ENCODE measurements around the gene HK3. TPM values are rescaled to one million over a fixed set of nuclear protein-coding genes. Genes with fewer than 3 reads are reported as not detected.

HK3 gene
- total and polyA plus RNA-seq, 4 donors: 4.3 to 25.5 (median 13.3) TPM

- Histone ChIP-seq H3K4me1 (ENCODE audit: control insufficient read depth in 4 of 4, insufficient read depth in 4 of 4, low read length in 3 of 4) (no peaks in the 10 kb centered on the region), H3K27ac (ENCODE audit: low read depth in 1 of 2, low read length in 2 of 2) (no peak overlapping the region), H3K9ac (ENCODE audit: low read depth in 1 of 2, low read length in 2 of 2) (no peak overlapping the region), H3K9me3 (ENCODE audit: control insufficient read depth in 4 of 4, low read length in 3 of 4) (no peaks in the 10 kb centered on the region), H3K4me3 (ENCODE audit: low read depth in 1 of 3, low read length in 3 of 3) (no peak overlapping the region), H3K27me3 (ENCODE audit: control insufficient read depth in 4 of 4, insufficient read depth in 4 of 4, low read length in 3 of 4) (no peaks in the 10 kb centered on the region), H3K36me3 (ENCODE audit: control insufficient read depth in 4 of 4, insufficient read depth in 3 of 4, low read depth in 1 of 4, low read length in 3 of 4) (no peaks in the 10 kb centered on the region)
- 92% methylated on average over 6 of the region's 6 CpGs for whole genome bisulfite sequencing
- no peak for DNase-seq (ENCODE audit: low spot score)
- TF ChIP-seq ATF3 (IDR thresholded peaks at IDR 0.05): no peak
- no peak for TF ChIP-seq REST (IDR thresholded peaks at IDR 0.05)
- TF ChIP-seq TAF1 (conservative IDR thresholded peaks at IDR 0.05): no peak
- TF ChIP-seq RXRA (IDR thresholded peaks at IDR 0.05): no peak
- no peak for TF ChIP-seq ZBTB33 (IDR thresholded peaks at IDR 0.05)
- TF ChIP-seq FOXA2 (IDR thresholded peaks at IDR 0.05): no peak
- TF ChIP-seq MAX (IDR thresholded peaks at IDR 0.05): no peak
- no peak for TF ChIP-seq HNF4A (conservative IDR thresholded peaks at IDR 0.05)
- no peak for TF ChIP-seq GABPA (IDR thresholded peaks at IDR 0.05 in 1 of 2, conservative IDR thresholded peaks at IDR 0.05 in 1 of 2)
Observed at GRCh38 chr5:176894298-176894697, 4.8 kb downstream of the HK3 start.

GRCh38 chr5:176892663-176893062, 6.5 kb downstream of the HK3 start:
- Histone ChIP-seq H3K27ac (ENCODE audit: low read depth in 1 of 2, low read length in 2 of 2) (no peak overlapping the region), H3K9ac (ENCODE audit: low read depth in 1 of 2, low read length in 2 of 2) (no peak overlapping the region), H3K4me3 (ENCODE audit: low read depth in 1 of 3, low read length in 3 of 3) (no peak overlapping the region), H3K27me3 (ENCODE audit: control insufficient read depth in 4 of 4, insufficient read depth in 4 of 4, low read length in 3 of 4) (no peaks in the 10 kb centered on the region), H3K9me3 (ENCODE audit: control insufficient read depth in 4 of 4, low read length in 3 of 4) (no peaks in the 10 kb centered on the region), H3K36me3 (ENCODE audit: control insufficient read depth in 4 of 4, insufficient read depth in 3 of 4, low read depth in 1 of 4, low read length in 3 of 4) (no peaks in the 10 kb centered on the region), H3K4me1 (ENCODE audit: control insufficient read depth in 4 of 4, insufficient read depth in 4 of 4, low read length in 3 of 4) (no peaks in the 10 kb centered on the region)
- WGBS: 67% methylated on average over 3 of the region's 3 CpGs
- no peak for DNase-seq (ENCODE audit: low spot score)
- TF ChIP-seq JUND (IDR thresholded peaks at IDR 0.05) (no peak), FOXA1 (IDR thresholded peaks at IDR 0.05) (no peak), REST (IDR thresholded peaks at IDR 0.05) (no peak), FOXA2 (IDR thresholded peaks at IDR 0.05) (no peak), YY1 (IDR thresholded peaks at IDR 0.05) (no peak), ZBTB33 (IDR thresholded peaks at IDR 0.05) (no peak), NR2F2 (IDR thresholded peaks at IDR 0.05) (no peak), GABPA (IDR thresholded peaks at IDR 0.05 in 1 of 2, conservative IDR thresholded peaks at IDR 0.05 in 1 of 2) (no peak), RAD21 (IDR thresholded peaks at IDR 0.05) (no peak), SP1 (IDR thresholded peaks at IDR 0.05) (no peak), TAF1 (conservative IDR thresholded peaks at IDR 0.05) (no peak), HNF4G (IDR thresholded peaks at IDR 0.05) (no peak), HNF4A (conservative IDR thresholded peaks at IDR 0.05) (no peak), ATF3 (IDR thresholded peaks at IDR 0.05) (no peak), CTCF (IDR thresholded peaks at IDR 0.05; ENCODE audit: low read depth, low read length, missing input control) (no peak), MAX (IDR thresholded peaks at IDR 0.05) (no peak), RXRA (IDR thresholded peaks at IDR 0.05) (no peak)

Measured in liver (tissue), 9 donors.